AG10803 (cell line): Measurements from ENCODE around the gene GGTA1.

ENCODE experiments used
- DNase-seq: peaks from one replicate; pipeline ENCODE4 v3.0.0; 2010; ENCODE audit warnings: low read depth
- H3K4me3 ChIP-seq: 2 replicates; pipeline ENCODE4 v1.5.1; 2011; ENCODE audit warnings: mild to moderate bottlenecking, low read length, control low read depth
- TF ChIP-seq, protein P1 (sequence below): conservative IDR thresholded peaks from 2 replicates; pipeline ENCODE4 v1.5.1; 2011; ENCODE audit warnings: mild to moderate bottlenecking, low read length, control low read depth, inconsistent platforms

Gene GGTA1

DNA sequence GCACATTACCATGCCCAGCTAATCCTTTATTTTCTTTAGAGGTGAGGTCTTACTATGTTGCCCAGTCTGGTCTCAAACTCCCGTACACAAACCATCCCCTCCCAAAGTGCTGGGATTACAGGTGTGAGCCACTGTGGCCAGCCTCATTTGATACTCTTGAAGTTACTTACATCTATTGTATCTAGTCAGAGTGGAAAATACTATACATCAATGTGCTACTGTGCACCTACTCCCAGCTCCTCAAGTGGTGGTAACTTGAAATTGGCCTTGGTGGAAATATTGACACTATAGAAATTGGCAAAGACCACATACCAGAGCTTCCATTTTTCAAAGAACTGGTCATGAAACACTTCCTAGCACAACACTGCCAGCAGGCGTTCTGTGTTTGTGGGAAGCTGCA is 10.3 kb downstream of the GGTA1 start:
- no peak overlapping the region for H3K4me3 ChIP-seq
- TF ChIP-seq, protein P1, sequence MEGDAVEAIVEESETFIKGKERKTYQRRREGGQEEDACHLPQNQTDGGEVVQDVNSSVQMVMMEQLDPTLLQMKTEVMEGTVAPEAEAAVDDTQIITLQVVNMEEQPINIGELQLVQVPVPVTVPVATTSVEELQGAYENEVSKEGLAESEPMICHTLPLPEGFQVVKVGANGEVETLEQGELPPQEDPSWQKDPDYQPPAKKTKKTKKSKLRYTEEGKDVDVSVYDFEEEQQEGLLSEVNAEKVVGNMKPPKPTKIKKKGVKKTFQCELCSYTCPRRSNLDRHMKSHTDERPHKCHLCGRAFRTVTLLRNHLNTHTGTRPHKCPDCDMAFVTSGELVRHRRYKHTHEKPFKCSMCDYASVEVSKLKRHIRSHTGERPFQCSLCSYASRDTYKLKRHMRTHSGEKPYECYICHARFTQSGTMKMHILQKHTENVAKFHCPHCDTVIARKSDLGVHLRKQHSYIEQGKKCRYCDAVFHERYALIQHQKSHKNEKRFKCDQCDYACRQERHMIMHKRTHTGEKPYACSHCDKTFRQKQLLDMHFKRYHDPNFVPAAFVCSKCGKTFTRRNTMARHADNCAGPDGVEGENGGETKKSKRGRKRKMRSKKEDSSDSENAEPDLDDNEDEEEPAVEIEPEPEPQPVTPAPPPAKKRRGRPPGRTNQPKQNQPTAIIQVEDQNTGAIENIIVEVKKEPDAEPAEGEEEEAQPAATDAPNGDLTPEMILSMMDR, result no peak
- no peak for DNase-seq

DNA sequence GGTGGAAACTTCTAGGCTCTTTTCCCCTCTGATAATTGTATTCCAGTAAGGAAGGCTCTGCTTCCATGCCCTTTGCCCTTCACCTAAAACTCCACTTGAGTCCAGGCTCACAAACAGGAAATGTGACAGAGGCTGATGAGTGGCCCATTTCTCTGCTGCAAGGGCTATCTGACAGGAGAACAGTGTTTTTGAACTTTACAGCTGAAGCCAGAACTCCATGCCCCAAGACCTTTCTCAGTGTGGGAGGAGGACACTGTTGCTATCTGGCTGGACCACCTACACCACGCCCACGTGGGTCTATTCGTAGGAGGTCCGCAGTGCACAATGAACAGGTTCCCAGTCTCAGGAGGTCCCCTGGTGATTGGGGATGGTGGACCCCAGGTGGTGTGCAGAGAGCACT is 13.6 kb downstream of the GGTA1 start:
- H3K4me3 ChIP-seq, result no peak overlapping the region
- TF ChIP-seq, protein P1, result no peak
- DNase-seq, result no peak

DNA sequence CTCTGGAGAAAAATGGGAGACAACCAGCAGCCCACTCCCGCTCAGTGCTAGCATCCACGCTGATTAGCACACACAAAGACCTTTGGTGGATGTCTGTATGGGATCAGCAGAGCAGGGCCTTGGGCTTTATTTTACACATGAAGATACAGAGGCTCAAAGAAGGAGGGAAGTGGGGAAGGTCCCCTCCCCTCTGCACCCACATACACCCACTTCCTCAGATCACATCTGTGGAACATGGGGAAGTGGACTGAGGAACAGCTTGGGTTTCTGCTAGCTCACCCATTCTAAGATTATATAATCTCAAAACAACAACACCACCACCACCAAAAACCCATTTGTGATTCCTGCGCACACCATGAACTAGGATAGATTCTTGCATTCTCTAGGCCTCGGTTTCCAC is 14.0 kb downstream of the GGTA1 start:
- TF ChIP-seq, protein P1, result no peak
- no peak for DNase-seq

DNA sequence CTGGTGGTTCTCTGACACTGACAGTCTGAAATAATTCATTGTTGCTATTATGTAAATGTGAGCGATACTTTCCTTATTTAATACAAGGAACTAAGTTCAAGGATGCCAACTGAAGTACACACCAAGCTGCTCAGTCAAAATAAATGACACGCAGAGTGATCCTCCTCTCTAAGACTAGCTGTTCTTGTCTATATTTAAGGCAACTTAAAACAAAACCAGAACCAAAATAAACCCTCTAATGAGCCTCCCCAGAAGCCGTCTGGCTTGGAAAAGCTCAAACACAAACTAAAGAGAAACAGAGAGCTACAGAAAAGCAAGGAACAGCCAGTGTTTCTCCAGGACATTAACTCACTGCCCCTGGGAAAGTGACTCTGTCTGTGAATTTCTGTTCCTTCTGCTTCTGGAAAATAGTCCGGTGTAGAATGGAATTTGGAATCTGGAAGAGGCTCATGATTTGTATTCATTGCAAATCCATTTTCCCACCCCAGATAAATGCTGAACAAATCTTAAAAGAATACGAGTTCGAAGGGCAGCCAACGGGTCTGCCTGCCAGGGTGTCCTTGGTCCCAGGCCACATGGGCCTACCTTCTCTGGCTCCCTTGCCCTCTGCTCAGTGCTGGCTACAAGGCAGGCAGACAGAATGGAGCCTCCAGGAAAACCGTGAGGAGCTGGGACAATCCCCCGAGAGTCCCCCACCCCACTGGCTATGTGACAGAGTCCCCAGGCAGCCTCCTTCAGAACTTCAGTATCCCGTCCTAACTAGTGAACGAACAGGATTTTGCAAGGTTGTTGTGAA is 14.8 kb downstream of the GGTA1 start:
- no peak overlapping the region for H3K4me3 ChIP-seq
- TF ChIP-seq, protein P1, result no peak
- no peak for DNase-seq

More for the DNA sequence above, 14.0 kb downstream of the GGTA1 start:
- H3K4me3 ChIP-seq, result no peak overlapping the region

DNA sequence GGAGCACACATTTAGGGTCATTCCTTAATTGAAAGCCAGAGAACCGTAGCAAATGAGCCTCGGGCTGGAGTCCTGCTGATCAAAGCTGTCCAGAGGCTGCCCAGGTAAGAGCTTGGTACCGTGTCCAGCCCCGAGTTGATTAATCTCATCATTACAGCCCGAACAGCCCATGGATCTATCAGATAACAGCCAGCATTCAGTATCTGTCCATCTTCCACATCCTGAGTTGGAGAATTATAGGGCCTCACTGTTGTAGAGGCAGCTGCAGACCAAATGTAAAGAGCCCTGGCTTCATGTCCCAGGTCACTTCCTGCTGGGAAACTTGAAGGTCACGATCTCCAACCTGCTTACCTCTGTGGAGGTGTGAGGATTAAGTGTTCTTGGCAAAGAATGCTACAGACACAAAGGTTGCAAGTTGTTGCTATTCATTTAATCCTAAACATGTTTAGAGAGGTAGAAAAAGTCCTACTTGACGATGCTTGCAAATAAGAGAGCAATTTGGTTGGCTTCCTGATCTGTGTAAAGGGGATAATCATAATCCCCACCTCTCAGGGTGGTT is 16.1 kb downstream of the GGTA1 start:
- TF ChIP-seq, protein P1, result no peak
- H3K4me3 ChIP-seq, result no peak overlapping the region

DNA sequence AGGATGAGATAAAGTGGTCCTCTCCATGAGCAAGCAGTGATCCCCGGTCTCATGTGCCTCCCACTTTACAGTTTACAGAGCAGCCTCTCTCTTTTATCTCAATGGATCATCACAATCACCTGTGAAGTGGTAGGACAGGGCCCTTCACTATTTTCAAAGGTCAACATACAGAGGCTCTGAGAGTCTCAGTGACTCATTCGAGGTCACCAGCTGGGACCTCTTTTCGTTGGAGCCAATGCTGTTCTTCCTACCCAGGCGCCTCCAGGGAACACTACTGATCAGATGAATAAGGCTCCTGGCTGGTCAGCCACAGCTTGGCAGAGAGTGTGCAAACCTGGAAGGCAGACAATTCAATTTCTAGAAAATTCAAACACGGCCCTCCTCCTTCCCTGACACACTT is 16.6 kb downstream of the GGTA1 start:
- no peak overlapping the region for H3K4me3 ChIP-seq
- no peak for DNase-seq
- TF ChIP-seq, protein P1, result no peak

More for the DNA sequence above, 16.1 kb downstream of the GGTA1 start:
- DNase-seq, result no peak
